GDM1 (cell line): ENCODE data around the gene NINJ2.

Experiments
- DNase-seq: peaks from one replicate; lab custom pipeline; 2025; lab: John Stamatoyannopoulos, UW

NINJ2 gene

DNA sequence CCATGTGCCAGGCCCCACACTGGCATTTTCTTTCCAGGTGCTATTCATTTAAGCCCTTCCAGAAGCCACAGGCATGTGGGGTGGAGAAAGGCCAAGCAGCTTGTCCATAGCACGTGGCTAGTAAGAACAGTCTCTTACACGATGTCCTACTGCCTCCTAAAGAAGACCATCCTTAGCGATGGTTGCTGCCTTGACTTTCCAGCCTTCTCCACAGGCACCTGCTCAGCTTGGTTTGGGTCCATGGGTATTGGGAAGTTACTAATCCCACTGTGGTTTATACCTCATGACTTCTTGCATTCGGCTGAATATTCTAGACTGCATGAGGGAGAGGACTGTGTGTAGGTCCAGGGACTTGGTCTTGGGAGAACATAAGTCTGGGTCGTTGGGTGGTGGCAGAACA, 49.2 kb downstream of the NINJ2 start:
- DNase-seq = no peak

DNA sequence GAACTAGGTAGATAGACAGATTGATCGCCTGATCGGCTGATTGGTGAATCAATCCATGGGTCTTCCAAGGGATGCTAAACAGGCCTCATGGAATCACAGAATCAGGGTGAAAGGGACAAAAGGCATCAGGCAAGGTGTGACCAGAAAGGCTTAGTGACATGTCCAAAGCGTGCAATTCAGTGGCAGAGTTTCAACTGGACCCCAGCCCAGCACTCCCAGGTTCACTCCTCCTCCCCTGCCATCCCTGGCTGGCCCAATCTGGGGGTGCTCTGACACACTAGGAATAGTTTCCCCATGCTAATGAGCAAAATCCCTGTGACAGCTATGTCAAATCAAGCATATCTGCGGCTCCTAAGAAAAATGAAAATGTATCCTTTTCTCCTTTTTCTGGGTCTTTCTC, 50.4 kb downstream of the NINJ2 start:
- DNase-seq = no peak

DNA sequence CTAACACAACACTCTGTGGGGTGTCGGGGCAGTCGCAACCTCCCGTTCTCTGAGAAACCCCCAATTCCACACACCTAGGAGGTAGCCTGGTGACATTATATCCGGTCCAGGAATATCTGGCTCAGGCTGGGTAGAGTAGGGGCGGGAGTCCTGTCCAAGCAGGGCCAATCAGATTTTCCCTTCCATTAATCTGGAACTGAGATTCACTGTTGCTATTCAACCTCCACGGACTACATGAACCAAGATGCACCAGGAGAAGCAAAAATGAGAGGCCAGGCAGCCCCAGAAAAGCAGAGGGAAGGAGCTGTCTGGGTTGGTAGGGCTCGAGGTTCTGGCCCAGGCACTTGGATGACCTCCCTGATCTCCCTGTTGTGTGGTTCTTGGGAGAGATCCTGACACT, 51.0 kb downstream of the NINJ2 start:
- DNase-seq = no peak

DNA sequence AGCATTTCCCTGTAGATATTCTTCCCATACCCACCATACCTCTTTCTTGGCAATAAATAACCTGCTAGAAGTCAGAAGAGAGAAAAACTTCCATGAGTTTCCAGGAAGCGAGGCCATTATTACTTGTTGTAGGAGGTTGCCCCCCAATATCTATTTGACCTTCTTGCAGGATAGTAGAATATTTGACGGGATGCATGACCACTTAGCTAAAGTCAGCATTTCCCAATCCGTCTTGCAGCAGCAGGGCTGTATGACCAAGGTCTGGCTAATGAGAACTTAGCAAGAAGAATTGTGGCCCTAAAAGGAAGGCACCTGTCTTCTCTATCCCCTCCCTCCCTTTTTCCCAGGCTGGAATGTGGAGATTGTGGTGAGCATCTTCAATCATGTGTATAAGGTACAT, 51.5 kb downstream of the NINJ2 start:
- no peak for DNase-seq

DNA sequence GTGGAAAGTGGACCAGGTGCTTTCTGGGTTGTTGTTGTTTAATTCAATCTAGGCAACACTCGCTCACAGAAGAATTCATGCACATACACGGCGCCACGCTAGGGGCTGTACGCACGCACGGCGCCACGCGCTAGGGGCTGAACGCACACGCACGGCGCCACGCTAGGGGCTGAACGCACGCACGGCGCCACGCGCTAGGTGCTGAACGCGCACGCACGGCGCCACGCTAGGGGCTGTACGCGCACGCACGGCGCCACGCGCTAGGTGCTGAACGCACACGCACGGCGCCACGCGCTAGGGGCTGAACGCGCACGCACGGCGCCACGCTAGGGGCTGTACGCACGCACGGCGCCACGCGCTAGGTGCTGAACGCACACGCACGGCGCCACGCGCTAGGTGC, 54.3 kb downstream of the NINJ2 start:
- DNase-seq = no peak

DNA sequence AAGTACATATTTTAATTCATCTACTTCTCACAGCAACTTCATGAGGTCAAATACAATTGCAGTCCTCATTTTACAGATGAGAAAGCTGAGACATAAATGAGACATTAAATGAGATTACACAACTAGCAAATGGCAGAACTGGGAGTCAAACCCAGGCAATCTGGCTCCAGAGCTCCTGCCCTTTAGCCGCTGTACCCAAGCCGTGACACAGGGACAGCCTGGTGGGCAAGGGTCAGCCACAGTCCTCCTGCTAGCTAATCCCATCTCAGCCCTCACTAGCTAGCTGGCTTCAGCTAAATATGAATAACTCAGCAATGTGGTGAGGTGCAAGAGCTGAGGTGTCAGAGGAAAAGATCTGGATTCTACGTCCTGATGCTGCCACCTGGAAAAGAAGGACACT, 54.8 kb downstream of the NINJ2 start:
- DNase-seq = no peak

DNA sequence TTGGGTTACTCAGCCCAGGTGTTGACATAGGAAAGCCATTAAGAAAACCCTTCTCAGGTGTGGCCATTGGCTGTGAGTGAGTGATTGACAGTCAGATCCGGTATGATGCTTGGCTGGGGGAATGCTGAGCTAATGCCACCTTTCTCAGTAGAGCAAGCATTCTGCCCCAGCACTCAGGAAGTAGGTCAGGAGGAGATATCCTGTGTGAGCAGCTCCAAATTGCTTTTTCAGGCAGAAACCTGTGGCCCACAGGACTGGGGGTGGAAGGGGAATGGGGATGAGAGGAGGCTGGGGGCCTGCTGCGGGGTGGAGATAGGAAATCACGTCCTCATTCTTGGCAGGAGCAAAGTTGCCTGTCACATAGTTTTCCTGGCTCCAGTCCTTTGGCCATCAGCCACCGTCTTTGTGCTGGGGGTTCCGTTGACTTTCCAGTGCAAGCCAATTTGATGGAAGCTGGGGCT, 55.7 kb downstream of the NINJ2 start:
- no peak for DNase-seq

DNA sequence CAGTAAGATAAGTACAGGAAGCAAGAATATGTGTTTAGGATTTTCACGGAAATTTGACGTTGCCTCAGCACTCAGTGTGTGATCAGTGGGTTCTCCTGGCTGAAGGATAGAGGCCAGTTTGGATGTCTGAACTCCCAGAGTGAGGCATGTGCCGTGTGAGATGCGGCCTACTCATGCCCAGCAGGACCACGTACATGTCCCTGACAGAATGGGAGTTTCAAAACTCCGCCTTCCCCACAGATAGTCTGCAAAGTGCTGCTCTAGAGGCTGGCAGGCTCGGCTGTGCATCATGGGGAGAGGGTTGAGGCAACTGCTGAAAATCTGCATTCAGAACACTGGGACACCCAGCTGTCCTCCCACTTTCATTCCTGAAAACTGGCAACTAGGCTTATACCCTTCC, 58.3 kb downstream of the NINJ2 start:
- no peak for DNase-seq

DNA sequence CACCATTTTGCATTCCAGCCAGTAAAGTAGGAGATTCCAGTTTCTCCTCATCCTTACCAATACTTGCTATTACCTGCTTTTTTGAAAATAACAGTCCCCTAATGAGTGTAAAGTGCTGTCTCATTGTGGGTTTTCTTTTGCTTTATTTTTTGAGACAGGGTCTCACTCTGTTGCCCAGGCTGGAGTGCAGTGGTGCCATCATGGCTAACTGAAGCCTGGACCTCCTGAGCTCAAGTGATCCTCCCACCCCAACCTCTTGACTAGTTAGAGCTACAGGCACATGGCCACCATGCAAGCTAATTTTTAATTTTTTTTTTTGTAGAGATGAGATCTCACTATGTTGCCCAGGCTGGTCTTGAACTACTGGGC, 60.6 kb downstream of the NINJ2 start:
- no peak for DNase-seq

DNA sequence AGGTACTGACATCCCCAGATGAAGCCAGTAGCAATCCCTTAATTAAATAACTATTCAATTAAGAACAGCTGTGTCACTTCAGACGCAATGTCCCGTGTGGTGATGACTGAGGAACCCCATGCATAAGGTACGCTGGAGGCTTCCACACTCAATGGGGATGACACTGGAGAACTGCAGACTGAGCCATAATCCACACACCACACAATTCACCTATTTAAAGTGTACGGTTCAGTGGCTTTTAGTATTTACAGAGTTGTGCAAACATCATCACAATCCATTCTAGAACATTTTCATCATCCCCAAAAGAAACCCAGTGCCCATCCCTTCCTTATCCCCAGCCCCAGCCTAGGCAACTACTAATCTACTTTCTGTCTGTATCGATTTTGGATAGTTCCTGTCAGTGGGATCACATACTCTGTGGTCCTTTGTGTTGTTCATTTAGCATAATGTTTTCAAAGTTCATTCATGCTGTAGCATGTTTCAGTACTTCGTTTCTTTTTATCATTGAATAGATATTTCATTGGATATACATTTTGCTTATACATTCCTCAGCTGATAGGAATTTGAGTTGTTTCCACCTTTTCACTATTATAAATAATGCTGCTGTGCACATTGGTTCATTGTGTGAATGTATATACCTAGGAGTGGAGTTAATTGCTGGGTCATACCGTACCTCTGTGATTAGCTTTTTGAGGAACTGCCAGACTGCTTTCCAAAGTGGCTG, 61.1 kb downstream of the NINJ2 start:
- DNase-seq = no peak

DNA sequence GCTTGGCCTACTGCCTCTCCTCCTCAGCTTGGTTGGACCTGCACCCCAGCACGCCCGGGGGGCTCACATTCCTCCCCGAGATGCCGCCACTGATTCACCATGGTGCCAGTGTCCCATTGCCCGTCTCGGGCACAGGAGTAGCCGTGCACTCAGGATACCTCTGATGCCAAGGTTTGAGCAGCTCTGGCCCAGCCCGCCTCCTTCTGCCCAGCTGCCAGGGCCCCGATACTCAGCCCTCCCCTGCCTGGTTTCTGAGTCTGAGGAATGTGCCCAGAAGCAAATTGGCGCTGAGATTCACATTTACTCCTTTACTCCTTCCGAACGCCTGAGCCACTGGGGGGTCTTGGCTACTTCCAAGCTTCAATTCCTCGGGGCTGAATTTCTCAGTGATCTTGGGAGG, 63.5 kb downstream of the NINJ2 start:
- no peak for DNase-seq

DNA sequence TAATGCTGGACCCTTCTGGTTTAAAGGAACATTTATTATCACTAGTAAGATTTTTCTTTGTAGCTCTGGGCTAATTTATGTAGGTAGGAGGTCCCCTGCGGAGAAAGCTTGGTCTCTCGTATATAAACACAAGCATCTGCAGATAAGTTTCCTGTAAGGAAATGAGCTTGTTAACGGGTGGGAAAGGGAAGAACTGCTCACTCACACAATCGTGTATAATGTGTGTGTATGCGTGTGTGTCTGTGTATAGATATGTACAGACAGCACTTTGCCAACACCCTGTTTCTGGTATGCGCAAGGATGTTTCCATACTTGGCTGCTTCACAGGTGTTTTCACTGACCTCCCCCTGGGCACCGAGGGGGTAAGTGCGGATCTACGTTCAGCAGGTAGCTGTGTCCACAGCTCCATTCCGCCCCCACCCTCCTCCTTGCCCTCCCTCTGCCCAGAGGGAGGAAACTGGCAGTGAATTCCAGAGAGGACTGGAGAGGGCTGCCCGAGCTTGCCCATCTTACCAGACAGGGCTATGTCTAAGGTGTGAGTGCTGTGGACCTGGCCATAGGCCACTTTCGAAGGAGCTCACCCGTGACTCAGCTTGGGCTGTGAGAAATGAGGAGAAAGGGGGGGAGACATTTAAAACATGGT, 65.2 kb downstream of the NINJ2 start:
- peak; percentile 58 for DNase-seq

DNA sequence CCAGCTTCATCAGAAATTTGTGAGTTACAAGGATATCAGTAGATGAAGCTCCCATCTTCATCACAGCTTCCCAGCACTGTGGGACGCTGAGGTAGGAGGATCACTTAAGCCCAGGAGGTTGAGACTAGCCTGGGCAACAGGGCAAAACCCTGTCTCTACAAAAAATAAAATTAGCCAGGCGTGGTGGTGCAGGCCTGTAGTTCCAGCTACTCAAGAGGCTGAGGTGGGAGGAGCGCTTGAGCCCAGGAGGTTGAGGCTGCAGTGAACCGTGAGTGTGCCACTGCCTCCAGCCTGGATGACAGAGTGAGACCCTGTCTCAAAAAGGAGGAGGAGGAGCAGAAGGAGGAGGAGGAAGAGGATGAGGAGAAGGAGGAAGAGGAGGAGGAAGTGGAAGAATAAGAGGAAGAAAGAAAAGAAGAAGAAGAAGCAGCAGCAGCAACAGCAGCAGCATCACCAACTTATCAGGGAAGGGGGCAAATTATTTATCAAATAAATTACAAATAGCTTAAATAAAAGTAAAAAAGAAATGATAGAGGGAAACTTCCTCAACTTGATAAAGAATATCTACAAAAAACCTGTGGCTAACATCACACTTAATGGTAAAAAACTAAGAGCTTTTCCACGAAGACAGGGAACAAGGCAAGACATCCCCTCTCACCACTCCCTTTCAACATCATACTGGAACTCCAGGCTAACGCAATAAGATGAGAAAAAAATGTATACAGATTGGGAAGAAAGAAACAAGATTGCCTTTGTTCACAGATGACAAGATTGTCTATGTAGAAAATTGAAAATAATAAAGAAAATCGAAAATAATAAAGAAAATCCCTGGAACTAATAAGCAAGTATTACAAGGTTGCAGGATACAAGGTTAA, 69.6 kb downstream of the NINJ2 start:
- DNase-seq = no peak

DNA sequence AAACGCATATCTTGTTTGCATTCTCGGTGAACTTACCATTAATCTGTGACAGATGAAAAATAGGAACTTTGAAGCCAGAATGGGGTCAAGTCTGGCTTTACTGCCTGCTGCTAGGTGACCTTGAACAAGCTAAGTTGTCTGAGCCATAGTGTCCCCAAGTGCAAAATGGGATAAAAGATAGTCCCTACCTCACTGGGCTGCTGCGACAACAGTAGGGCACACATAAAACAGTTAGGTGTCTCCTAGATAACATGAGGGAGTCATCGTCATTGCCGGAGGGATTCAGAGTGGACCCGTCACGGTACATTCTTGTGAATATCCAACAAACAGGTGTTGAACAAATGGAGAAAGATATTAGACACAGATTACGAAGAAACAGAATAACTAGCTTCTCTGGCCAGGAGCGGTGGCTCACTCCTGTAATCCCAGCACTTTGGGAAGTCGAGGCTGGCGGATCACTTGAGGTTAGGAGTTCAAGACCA, 71.2 kb downstream of the NINJ2 start:
- DNase-seq = no peak

DNA sequence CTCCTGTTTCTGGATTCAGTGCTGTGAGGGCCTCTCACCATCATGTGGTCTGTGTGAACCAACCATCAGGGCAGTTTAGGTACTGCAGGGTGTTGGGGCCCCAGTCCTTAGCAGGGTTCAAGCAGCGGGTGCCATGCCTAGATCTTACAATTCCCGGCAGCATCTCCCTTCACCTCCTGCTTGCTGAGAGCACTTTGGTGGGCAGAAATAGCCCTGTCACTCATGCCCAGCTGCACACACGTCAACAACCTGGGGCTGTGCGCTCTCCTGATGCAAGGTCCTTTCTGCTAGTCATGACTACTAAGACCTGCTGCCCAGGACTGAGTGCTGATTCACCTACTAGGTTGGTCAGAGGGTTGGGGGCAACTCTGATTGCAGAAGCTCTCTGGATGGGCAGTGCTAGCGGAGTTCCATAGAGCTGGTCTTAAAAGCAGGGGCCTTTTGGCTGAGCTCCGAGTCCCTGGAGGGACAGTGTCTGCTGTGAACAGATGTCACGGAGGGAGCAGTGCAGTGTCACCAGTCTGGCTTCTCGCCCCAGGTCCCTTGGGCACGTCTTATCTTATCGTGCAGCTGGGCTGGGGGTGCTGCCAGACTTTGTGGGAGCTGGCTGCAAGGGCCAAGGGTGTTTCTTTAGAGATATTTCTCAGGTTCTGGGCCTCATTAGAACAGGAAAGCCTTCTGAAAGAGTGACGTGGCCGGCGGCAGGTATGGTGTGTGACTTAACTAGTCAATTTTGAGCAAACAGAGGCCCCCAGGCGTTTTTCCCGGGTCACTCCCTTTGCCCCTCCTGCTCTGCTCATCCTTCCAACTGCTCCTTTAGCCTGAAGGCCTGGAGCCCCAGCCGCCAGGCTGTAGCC, 71.8 kb downstream of the NINJ2 start:
- no peak for DNase-seq

DNA sequence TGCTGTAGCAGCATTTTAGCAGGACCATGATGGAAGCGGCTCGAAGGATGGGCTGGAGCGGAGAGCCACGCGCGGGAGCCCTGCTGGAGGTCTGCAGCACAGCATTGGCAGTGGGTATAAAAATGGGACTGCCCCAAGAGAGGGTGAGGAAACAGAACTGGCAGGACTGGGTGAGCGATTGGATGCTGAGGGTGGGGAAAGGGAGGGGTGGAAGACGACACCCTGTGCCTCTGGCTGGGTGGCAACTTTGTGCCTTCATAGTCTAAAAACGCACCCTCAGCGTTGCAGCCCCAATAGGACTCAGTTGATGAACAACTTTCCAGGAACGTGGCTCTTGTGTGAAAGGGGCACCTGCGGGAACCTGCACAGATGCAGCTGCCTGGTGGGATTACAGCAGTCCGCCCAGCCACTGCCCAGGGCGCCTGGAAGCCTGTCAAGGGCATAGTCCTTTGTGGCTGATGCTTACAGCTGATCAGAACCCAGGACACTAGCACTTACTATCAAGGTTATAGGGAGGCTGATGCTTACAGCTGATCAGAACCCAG, 73.0 kb downstream of the NINJ2 start:
- no peak for DNase-seq

DNA sequence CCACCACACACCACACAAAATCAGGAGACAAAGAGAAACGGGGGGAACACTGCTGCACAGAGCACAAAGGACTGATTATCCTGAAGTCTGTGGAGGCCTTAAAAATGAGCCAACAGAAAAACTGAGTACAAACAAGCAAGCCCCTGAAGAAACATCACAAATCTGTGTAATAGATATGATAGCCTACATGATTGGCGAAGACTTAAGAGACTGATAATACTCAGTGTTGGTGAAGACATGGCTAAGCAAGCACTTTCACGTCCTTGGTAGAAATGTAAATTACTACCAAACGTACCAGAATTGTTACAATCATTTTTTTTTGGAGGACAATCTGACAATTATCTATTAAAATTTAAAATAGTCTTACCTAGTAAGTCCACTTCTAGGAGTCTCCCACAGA, 74.6 kb downstream of the NINJ2 start:
- no peak for DNase-seq

DNA sequence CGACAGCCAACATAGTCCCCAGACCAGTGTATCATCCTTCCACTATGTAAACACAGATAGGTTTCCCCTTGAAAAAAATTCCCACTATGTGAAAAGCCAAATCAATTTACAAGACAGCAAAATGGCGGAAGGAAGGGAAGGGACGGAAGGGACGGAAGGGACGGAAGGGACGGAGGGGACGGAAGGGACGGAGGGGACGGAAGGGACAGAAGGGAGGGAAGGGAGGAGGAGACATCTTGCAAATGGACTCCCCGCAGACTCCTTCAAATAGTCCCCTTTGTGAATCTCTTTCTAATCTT, 75.3 kb downstream of the NINJ2 start:
- no peak for DNase-seq

DNA sequence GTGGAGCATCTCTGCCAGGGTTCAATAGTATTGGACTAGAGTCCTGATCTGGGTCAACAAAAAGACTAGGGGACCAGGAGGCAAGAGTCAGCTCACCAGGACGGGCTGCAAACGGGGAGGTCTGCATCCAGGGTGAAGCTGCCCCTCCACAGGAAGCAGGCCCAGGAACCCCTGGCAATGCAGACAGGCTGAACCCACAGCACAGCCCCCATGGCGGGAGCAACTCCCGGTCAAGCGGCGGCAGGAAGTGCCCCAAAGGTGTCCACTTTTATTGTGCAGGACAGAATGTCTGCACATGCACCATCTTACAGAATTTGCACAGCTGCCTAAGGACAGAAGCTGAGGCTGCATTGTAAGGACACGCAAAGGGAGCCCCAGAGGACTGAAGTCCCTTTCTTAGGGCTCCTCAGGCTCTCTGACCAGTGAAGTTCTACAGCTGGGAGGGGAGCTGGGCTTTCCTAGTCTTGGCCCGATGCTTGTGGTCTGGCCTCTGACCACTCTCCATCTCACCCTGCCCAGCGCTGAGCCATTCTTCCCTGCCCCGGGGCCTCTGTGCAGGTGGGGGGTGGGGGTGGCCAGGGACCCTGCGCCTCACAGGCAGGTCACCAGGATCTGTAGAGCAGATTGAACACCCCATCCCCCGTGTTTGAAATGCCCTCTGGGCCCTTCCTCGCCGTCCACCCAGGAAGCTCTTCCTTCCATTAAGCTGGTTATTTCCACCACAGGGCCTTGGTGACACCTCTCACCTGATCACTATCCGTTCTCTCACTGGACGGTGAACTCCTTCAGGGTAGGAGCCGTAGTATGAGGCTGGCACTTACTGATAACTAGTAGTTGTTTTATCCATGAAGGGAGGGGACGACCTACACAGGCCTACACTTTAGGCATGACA, 75.9 kb downstream of the NINJ2 start:
- no peak for DNase-seq

DNA sequence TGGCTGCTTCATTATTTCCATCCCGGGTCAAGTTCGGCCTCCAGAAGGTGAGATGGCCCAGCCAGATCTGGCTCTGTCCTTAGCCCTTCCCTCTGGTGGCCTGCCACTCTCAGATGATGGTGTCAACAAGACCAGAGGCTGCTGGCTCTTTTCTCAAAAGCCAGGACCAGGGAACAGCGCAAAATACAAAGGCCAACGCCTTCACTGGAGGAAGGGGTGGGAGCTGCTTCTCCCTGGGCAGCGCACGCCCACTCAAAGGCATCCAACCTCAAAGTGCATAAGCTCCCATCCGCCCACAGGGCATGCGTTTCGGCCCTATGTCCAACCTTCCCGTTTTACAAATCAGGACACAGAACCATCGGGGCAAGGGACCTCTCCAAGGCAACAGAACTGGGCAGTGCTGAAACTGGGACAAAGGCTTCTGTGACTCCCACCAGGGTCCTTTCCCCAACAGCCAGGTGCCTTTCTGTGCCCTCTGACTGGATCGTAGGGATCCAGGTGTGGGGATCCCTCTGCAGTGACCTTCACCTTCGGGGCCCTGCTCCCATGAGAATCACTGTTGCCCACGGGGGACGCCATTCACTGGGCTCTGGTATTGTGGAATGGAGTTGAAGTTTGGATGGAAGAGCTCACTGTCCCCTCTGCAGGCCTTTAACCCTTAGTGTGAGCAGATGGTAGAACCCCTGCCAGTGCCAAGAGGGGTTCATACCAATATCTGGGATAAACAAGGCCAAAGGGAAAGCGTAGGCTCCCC, 76.8 kb downstream of the NINJ2 start:
- DNase-seq = no peak
